Stimulated activated CD8-positive, alpha-beta memory T cell treated with anti-CD3 and anti-CD28 coated beads, Interleukin-15, amount 100 ng/mL, for 24 hours (primary cell): ENCODE results near the gene SPECC1L.
A peak's percentile ranks its signal among the peaks of the same experiment; 100 is the strongest.

ENCODE experiments used
- DNase-seq: peaks from one replicate; pipeline ENCODE4 v3.0.0-alpha.2; 2020; ENCODE audit warnings: low read depth

SPECC1L gene

GRCh38 chr22:24428751-24429410 lies 158.2 kb downstream of the SPECC1L start:
- DNase-seq: no peak

- DNase-seq: no peak
Observed at GRCh38 chr22:24429411-24430365, 159.1 kb downstream of the SPECC1L start.

- no peak for DNase-seq
Observed at GRCh38 chr22:24430431-24431308, 160.0 kb downstream of the SPECC1L start.

- DNase-seq: no peak
Observed at GRCh38 chr22:24431309-24432034, 160.8 kb downstream of the SPECC1L start.

GRCh38 chr22:24432059-24432853 lies 161.6 kb downstream of the SPECC1L start:
- no peak for DNase-seq

GRCh38 chr22:24433001-24433827 lies 162.6 kb downstream of the SPECC1L start:
- DNase-seq: no peak

- DNase-seq: no peak
Observed at GRCh38 chr22:24433828-24434470, 163.3 kb downstream of the SPECC1L start.

- DNase-seq: peak; percentile 37
Observed at GRCh38 chr22:24434471-24435322, 164.1 kb downstream of the SPECC1L start.

GRCh38 chr22:24435323-24435645 lies 164.7 kb downstream of the SPECC1L start:
- no peak for DNase-seq

- DNase-seq: no peak
Observed at GRCh38 chr22:24435861-24436371, 165.3 kb downstream of the SPECC1L start.

- no peak for DNase-seq
Observed at GRCh38 chr22:24436553-24436952, 165.9 kb downstream of the SPECC1L start.

- no peak for DNase-seq
Observed at GRCh38 chr22:24437091-24437490, 166.5 kb downstream of the SPECC1L start.

GRCh38 chr22:24437741-24438328 lies 167.2 kb downstream of the SPECC1L start:
- no peak for DNase-seq

- no peak for DNase-seq
Observed at GRCh38 chr22:24440270-24440717, 169.7 kb downstream of the SPECC1L start.

GRCh38 chr22:24440718-24441405 lies 170.2 kb downstream of the SPECC1L start:
- no peak for DNase-seq

- no peak for DNase-seq
Observed at GRCh38 chr22:24441406-24442351, 171.0 kb downstream of the SPECC1L start.
